SK-N-SH treated with all-trans-retinoic acid at 6 μM for 48 hours (cell line): ENCODE results near the gene TEX35.
"Not testable (repeated sequence)": the region's sequence is repeated elsewhere in the genome, so short reads cannot be mapped to it uniquely, and the experiment has no call there.

Experiments
- ATAC-seq: fragments of 200-7000 bp; cut with Tn5 transposase; 3 replicates; pipeline ENCODE4 v1.9.1; 2020; ENCODE audit warnings: mild to moderate bottlenecking, moderate library complexity
- ARNTL ChIP-seq: fragments of 450-650 bp; formaldehyde crosslinking; IDR thresholded peaks from 2 replicates; pipeline ENCODE4 v1.5.0; 2020; ENCODE audit warnings: low read depth, mild to moderate bottlenecking, moderate library complexity, borderline replicate concordance
- BACH2 ChIP-seq: fragments of 250-450 bp; sonication (Bioruptor Pico); IDR thresholded peaks from 2 replicates; pipeline ENCODE4 v1.9.0; 2021; ENCODE audit warnings: mild to moderate bottlenecking, borderline replicate concordance
- CREB5 ChIP-seq: fragments of 250-450 bp; sonication (Bioruptor Pico); IDR thresholded peaks from 2 replicates; pipeline ENCODE4 v1.5.1; 2020; ENCODE audit warnings: low read depth, mild to moderate bottlenecking, moderate library complexity
- CSDC2 ChIP-seq: fragments of 250-450 bp; sonication (Bioruptor Pico); IDR thresholded peaks from 2 replicates; pipeline ENCODE4 v1.5.0; 2020; ENCODE audit warnings: mild to moderate bottlenecking, moderate library complexity
- CSRNP3 ChIP-seq: fragments of 250-450 bp; sonication (Bioruptor Pico); IDR thresholded peaks from 2 replicates; pipeline ENCODE4 v1.5.1; 2021; ENCODE audit warnings: mild to moderate bottlenecking, moderate library complexity
- ESRRG ChIP-seq: fragments of 250-450 bp; sonication (Bioruptor Pico); IDR thresholded peaks from 2 replicates; pipeline ENCODE4 v1.6.1; 2021; ENCODE audit warnings: mild to moderate bottlenecking
- GLIS3 ChIP-seq: fragments of 250-450 bp; sonication (Bioruptor Pico); IDR thresholded peaks from 2 replicates; pipeline ENCODE4 v1.5.0; 2020; ENCODE audit warnings: mild to moderate bottlenecking, moderate library complexity
- ISL1 ChIP-seq: fragments of 250-450 bp; sonication (Bioruptor Pico); IDR thresholded peaks from 2 replicates; pipeline ENCODE4 v2.1.2; 2022; ENCODE audit warnings: mild to moderate bottlenecking, moderate library complexity
- OSR1 ChIP-seq: fragments of 250-450 bp; sonication (Bioruptor Pico); IDR thresholded peaks from 2 replicates; pipeline ENCODE4 v1.8.0; 2022; ENCODE audit warnings: moderate library complexity, mild to moderate bottlenecking, inconsistent platforms
- PATZ1 ChIP-seq: fragments of 250-450 bp; sonication (Bioruptor Pico); IDR thresholded peaks from 2 replicates; pipeline ENCODE4 v1.8.0; 2020; ENCODE audit warnings: mild to moderate bottlenecking, moderate library complexity, borderline replicate concordance
- POU6F1 ChIP-seq: fragments of 250-450 bp; sonication (Bioruptor Pico); IDR thresholded peaks from 2 replicates; pipeline ENCODE4 v1.8.0; 2021; ENCODE audit warnings: low read depth, mild to moderate bottlenecking, moderate library complexity, borderline replicate concordance
- PPARA ChIP-seq: fragments of 250-450 bp; sonication (Bioruptor Pico); IDR thresholded peaks from 2 replicates; pipeline ENCODE4 v1.5.0; 2020; ENCODE audit warnings: mild to moderate bottlenecking, borderline replicate concordance
- RARB ChIP-seq: fragments of 250-450 bp; sonication (Bioruptor Pico); IDR thresholded peaks from 2 replicates; pipeline ENCODE4 v1.8.0; 2021; ENCODE audit warnings: mild to moderate bottlenecking, moderate library complexity
- SNAI2 ChIP-seq: fragments of 250-450 bp; sonication (Bioruptor Pico); IDR thresholded peaks from 2 replicates; pipeline ENCODE4 v1.5.0; 2020; ENCODE audit warnings: mild to moderate bottlenecking, moderate library complexity
- TCF4 ChIP-seq: fragments of 250-450 bp; sonication (Bioruptor Pico); IDR thresholded peaks from 2 replicates; pipeline ENCODE4 v1.8.0; 2021; ENCODE audit warnings: mild to moderate bottlenecking, moderate library complexity, borderline replicate concordance
- TOX ChIP-seq: fragments of 250-450 bp; sonication (Bioruptor Pico); IDR thresholded peaks from 2 replicates; pipeline ENCODE4 v1.8.0; 2021; ENCODE audit warnings: mild to moderate bottlenecking, moderate library complexity, borderline replicate concordance
- TSHZ2 ChIP-seq: fragments of 250-450 bp; sonication (Bioruptor Pico); IDR thresholded peaks from 2 replicates; pipeline ENCODE4 v1.5.0; 2020; ENCODE audit warnings: mild to moderate bottlenecking, moderate library complexity
- ZC3H10 ChIP-seq: fragments of 250-450 bp; sonication (Bioruptor Pico); IDR thresholded peaks from 2 replicates; pipeline ENCODE4 v1.5.1; 2021; ENCODE audit warnings: mild to moderate bottlenecking, moderate library complexity
- ZFP3 ChIP-seq: fragments of 250-450 bp; sonication (Bioruptor Pico); IDR thresholded peaks from 2 replicates; pipeline ENCODE4 v1.5.0; 2020; ENCODE audit warnings: mild to moderate bottlenecking, moderate library complexity
- ZFP30 ChIP-seq: fragments of 450-650 bp; formaldehyde crosslinking; IDR thresholded peaks from 2 replicates; pipeline ENCODE4 v1.5.0; 2022; ENCODE audit warnings: mild to moderate bottlenecking, moderate library complexity
- ZNF565 ChIP-seq: fragments of 450-650 bp; formaldehyde crosslinking; conservative IDR thresholded peaks from 2 replicates; pipeline ENCODE4 v1.5.0; 2020; ENCODE audit warnings: low read depth, mild to moderate bottlenecking, moderate library complexity
- ZNF70 ChIP-seq: fragments of 450-650 bp; formaldehyde crosslinking; IDR thresholded peaks from 2 replicates; pipeline ENCODE4 v1.5.0; 2020; ENCODE audit warnings: mild to moderate bottlenecking, moderate library complexity
- ZNF8 ChIP-seq: fragments of 450-650 bp; formaldehyde crosslinking; IDR thresholded peaks from 2 replicates; pipeline ENCODE4 v1.5.0; 2020; ENCODE audit warnings: mild to moderate bottlenecking, moderate library complexity

The TEX35 gene

GRCh38 chr1:178502856-178503255, 10.1 kb upstream of the TEX35 start:
- ATAC-seq, result no peak
- TF ChIP-seq PATZ1, result no peak
- TF ChIP-seq OSR1 (CRISPR knock-in tag), result no peak
- no peak for TF ChIP-seq ZC3H10 (CRISPR knock-in tag)
- TF ChIP-seq GLIS3 (CRISPR knock-in tag), result no peak
- no peak for TF ChIP-seq ISL1 (CRISPR knock-in tag)
- TF ChIP-seq CSRNP3 (CRISPR knock-in tag), result no peak
- TF ChIP-seq ZFP30 (CRISPR knock-in tag), result no peak
- TF ChIP-seq POU6F1 (CRISPR knock-in tag), result no peak
- no peak for TF ChIP-seq SNAI2 (CRISPR knock-in tag)
- no peak for TF ChIP-seq ZNF8
- TF ChIP-seq TSHZ2 (CRISPR knock-in tag), result no peak
- TF ChIP-seq ZNF565 (CRISPR knock-in tag), result no peak
- TF ChIP-seq ZNF70 (CRISPR knock-in tag), result no peak
- TF ChIP-seq TOX, result no peak
- TF ChIP-seq PPARA, result no peak
- no peak for TF ChIP-seq ESRRG (CRISPR knock-in tag)
- no peak for TF ChIP-seq RARB
- no peak for TF ChIP-seq BACH2 (CRISPR knock-in tag)
- no peak for TF ChIP-seq ZFP3 (CRISPR knock-in tag)
- no peak for TF ChIP-seq CSDC2 (CRISPR knock-in tag)

- not testable (repeated sequence) for ATAC-seq
These were observed 9.6 kb upstream of the TEX35 start for GRCh38 chr1:178503316-178503715.

- TF ChIP-seq OSR1 (CRISPR knock-in tag) (no peak), ZFP3 (CRISPR knock-in tag) (no peak), CSRNP3 (CRISPR knock-in tag) (no peak), PPARA (no peak), ARNTL (CRISPR knock-in tag) (no peak), ESRRG (CRISPR knock-in tag) (no peak), TSHZ2 (CRISPR knock-in tag) (no peak), ISL1 (CRISPR knock-in tag) (no peak), TCF4 (CRISPR knock-in tag) (no peak), ZNF8 (no peak), PATZ1 (no peak), ZC3H10 (CRISPR knock-in tag) (no peak), ZNF565 (CRISPR knock-in tag) (no peak), RARB (no peak), CREB5 (CRISPR knock-in tag) (no peak)
- no peak for ATAC-seq
These were observed 9.1 kb upstream of the TEX35 start for GRCh38 chr1:178503849-178504248.
